Skeletal muscle tissue (tissue), 4 donors: ENCODE measurements around the gene KCNJ14. TPM values are rescaled to one million over a fixed set of nuclear protein-coding genes. Genes with fewer than 3 reads are reported as not detected.

Source experiments
- H3K27ac ChIP-seq: one replicate; pipeline ENCODE4 v1.7.0; 2013; ENCODE audit warnings: mild to moderate bottlenecking, low read depth, low read length, inconsistent platforms
- H3K27me3 ChIP-seq, 3 donors: one replicate each; pipeline ENCODE4 v1.7.0; 2013; ENCODE audit warnings: low read length in 3 of 3; ENCODE audit not compliant: control insufficient read depth in 3 of 3, insufficient read depth in 3 of 3
- H3K36me3 ChIP-seq, 3 donors: one replicate each; pipeline ENCODE4 v1.7.0; 2013; ENCODE audit warnings: low read length in 3 of 3; ENCODE audit not compliant: control insufficient read depth in 3 of 3, insufficient read depth in 3 of 3
- H3K4me1 ChIP-seq, 3 donors: one replicate each; pipeline ENCODE4 v1.7.0; 2013; ENCODE audit warnings: low read length in 3 of 3, mild to moderate bottlenecking in 3 of 3; ENCODE audit not compliant: control insufficient read depth in 3 of 3, insufficient read depth in 3 of 3
- H3K4me3 ChIP-seq, 3 donors: one replicate each; pipeline ENCODE4 v1.7.0; 2013; ENCODE audit warnings: low read length in 3 of 3
- H3K9ac ChIP-seq, 3 donors: one replicate each; pipeline ENCODE4 v1.7.0; 2013; ENCODE audit warnings: low read length in 3 of 3, mild to moderate bottlenecking in 3 of 3, moderate library complexity in 2 of 3, low read depth in 1 of 3
- H3K9me3 ChIP-seq, 3 donors: one replicate each; pipeline ENCODE4 v1.7.0; 2013; ENCODE audit warnings: low read length in 3 of 3; ENCODE audit not compliant: control insufficient read depth in 3 of 3
- total RNA-seq: library from RNA; depleted of rRNA; stranded (reverse); fragments of >200 nt; gene quantifications from one replicate; pipeline ENCODE4 v1.2.3, GENCODE V29; 2014
- donor health status: Osteomylitis.

KCNJ14 gene
- total RNA-seq, 1 donor from 2014 or later: 1.0 TPM

DNA sequence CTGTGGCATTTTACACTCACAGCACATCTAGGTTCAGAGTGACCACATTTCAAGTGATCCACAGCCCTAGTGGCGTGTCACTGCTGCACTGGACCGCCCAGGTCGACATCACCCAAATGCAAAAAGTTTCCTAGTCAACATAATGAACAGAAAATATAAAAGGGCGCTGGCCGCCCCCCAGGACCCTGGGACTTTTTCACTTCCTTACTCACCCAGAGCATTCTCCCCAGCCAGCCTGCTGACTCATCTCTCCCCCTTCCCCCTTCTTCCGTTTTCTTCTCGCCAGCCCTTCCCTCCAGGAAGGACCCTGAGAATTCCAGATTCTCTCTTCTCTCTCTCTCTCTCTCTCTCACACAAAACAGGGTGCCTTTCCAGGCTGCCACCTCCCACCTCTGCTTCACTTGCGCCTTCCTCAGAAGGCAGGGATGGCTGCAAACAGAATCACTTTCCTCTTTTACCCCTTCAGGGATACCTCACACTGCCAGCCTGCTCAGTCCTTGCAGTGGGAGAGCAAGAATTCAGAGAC is 30.6 kb upstream of the KCNJ14 start:
- Histone ChIP-seq H3K27ac (no peak overlapping the region), H3K36me3 (no peaks in the 10 kb centered on the region), H3K9ac (no peak overlapping the region), H3K4me3 (no peak overlapping the region), H3K27me3 (no peaks in the 10 kb centered on the region), H3K9me3 (no peaks in the 10 kb centered on the region), H3K4me1 (no peaks in the 10 kb centered on the region)

DNA sequence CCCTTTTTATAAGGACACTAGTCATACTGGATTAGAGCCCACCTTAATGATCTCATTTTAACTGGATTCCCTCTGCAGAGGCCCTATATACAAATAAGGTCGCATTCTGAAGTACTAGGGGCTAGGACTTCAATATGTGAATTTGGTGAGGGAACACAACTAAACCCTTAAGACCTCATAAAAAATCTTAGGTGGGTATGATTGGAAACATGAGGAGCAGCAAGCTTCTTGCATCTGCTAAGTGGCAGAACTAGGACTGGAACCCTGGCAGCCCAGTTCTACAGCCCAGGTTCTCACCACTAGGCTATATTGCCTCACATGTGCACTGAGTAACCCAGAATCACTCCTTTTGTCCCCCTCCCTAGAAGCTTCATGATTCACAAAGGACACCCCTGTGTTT is 26.7 kb upstream of the KCNJ14 start:
- Histone ChIP-seq H3K4me1 (no peaks in the 10 kb centered on the region), H3K27me3 (no peaks in the 10 kb centered on the region)

GRCh38 chr19:48433337-48433736 is 22.0 kb upstream of the KCNJ14 start:
- Histone ChIP-seq H3K27ac (no peak overlapping the region), H3K9me3 (no peaks in the 10 kb centered on the region), H3K27me3 (peaks cover 6 to 9% (median 6%) of the 10 kb centered on the region in 3 donors), H3K9ac (no peak overlapping the region), H3K36me3 (no peaks in the 10 kb centered on the region), H3K4me3 (no peak overlapping the region), H3K4me1 (no peaks in the 10 kb centered on the region)

More for the DNA sequence above, 26.7 kb upstream of the KCNJ14 start:
- no peak overlapping the region for H3K9ac ChIP-seq
- H3K9me3 ChIP-seq: no peaks in the 10 kb centered on the region
- no peak overlapping the region for H3K4me3 ChIP-seq
- no peaks in the 10 kb centered on the region for H3K36me3 ChIP-seq
- H3K27ac ChIP-seq: no peak overlapping the region

DNA sequence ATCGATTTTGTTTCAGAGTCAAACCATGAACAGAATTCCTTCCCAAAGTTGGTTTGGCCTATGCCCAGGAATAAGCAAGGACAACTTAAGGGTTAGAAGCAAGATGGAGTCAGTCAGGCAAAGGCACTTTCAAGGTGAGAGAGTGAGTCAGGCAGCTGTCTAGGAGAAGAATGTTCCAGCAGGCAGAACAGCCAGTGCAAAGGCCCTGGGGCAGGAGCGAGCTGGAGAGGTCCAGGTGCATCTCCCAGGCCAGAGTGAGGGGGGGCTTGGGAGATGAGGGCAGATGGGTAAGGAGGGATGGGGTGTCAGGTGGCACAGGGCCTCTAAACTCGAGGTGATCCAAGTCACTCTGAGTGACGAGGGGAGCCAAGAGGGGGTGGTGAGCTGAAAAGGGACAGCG is 18.8 kb upstream of the KCNJ14 start:
- Histone ChIP-seq H3K4me1 (no peaks in the 10 kb centered on the region), H3K4me3 (no peak overlapping the region), H3K36me3 (no peaks in the 10 kb centered on the region), H3K27ac (no peak overlapping the region), H3K27me3 (peaks cover 10 to 13% (median 11%) of the 10 kb centered on the region in 3 donors), H3K9ac (no peak overlapping the region), H3K9me3 (no peaks in the 10 kb centered on the region)

DNA sequence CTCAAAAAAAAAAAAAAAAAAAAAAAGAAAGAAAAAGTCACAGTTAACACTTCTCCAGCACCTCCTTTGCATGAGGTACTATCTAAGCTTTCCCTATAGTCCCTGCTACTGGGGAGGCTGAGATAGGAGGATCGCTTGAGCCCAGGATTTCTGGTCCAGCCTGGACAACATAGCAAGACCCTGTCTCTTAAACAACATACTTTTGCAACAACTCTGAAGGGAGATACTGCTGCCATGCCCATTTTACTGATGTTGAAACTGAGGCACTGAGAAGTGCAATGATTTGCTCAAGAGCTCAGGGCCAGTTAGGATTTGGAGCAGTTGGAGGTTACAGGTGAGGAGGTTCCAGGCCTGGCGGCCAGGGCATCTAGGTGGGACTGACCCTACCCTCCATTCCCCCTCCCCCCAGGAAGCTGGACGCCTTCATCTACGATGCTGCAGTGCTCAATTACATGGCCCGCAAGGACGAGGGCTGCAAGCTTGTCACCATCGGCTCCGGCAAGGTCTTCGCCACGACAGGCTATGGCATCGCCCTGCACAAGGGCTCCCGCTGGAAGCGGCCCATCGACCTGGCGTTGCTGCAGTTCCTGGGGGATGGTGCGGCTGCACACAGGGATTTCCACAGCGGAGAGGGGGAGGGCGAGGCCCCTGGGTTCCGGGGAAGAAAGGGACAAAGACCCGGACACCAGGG is 13.9 kb upstream of the KCNJ14 start:
- Histone ChIP-seq H3K36me3 (peaks cover 0 to 2% (median 1%) of the 10 kb centered on the region in 3 donors), H3K9ac (no peak overlapping the region), H3K4me1 (peaks cover 18 to 28% (median 18%) of the 10 kb centered on the region in 3 donors), H3K27ac (no peak overlapping the region), H3K4me3 (no peak overlapping the region), H3K9me3 (no peaks in the 10 kb centered on the region), H3K27me3 (peaks cover 22 to 30% (median 25%) of the 10 kb centered on the region in 3 donors)

DNA sequence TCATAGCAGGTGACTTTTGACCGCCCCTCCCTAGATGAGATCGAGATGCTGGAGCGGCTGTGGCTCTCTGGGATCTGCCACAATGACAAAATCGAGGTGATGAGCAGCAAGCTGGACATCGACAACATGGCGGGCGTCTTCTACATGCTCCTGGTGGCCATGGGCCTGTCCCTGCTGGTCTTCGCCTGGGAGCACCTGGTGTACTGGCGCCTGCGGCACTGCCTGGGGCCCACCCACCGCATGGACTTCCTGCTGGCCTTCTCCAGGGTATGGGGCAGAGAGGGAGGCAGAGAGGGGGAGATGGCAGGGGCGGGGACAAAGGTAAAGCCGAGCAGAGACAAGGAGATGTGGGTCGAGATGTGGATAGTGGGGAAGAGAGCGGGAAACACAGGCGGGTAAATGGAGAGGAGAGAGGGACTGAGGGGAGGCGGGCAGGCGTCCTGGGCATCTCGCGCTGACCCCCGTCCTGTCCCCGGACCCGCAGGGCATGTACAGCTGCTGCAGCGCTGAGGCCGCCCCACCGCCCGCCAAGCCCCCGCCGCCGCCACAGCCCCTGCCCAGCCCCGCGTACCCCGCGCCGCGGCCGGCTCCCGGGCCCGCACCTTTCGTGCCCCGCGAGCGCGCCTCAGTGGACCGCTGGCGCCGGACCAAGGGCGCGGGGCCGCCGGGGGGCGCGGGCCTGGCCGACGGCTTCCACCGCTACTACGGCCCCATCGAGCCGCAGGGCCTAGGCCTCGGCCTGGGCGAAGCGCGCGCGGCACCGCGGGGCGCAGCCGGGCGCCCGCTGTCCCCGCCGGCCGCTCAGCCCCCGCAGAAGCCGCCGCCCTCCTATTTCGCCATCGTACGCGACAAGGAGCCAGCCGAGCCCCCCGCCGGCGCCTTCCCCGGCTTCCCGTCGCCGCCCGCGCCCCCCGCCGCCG is 13.0 kb upstream of the KCNJ14 start:
- Histone ChIP-seq H3K9me3 (no peaks in the 10 kb centered on the region), H3K4me3 (no peak overlapping the region), H3K9ac (no peak overlapping the region), H3K27ac (no peak overlapping the region), H3K4me1 (peaks cover 20 to 31% (median 20%) of the 10 kb centered on the region in 3 donors), H3K27me3 (peaks cover 20 to 28% (median 22%) of the 10 kb centered on the region in 3 donors), H3K36me3 (peaks cover 2 to 4% (median 3%) of the 10 kb centered on the region in 3 donors)

GRCh38 chr19:48443256-48443655 is 12.1 kb upstream of the KCNJ14 start:
- Histone ChIP-seq H3K9ac (no peak overlapping the region), H3K4me1 (peaks cover 20 to 33% (median 20%) of the 10 kb centered on the region in 3 donors), H3K36me3 (peaks cover 7 to 10% (median 9%) of the 10 kb centered on the region in 3 donors), H3K9me3 (no peaks in the 10 kb centered on the region), H3K4me3 (no peak overlapping the region), H3K27me3 (peaks cover 20 to 28% (median 22%) of the 10 kb centered on the region in 3 donors), H3K27ac (no peak overlapping the region)

GRCh38 chr19:48443731-48444128 is 11.6 kb upstream of the KCNJ14 start:
- no peak overlapping the region for H3K4me3 ChIP-seq
- peaks cover 20 to 38% (median 20%) of the 10 kb centered on the region in 3 donors for H3K4me1 ChIP-seq
- H3K9me3 ChIP-seq: no peaks in the 10 kb centered on the region
- peaks cover 20 to 28% (median 22%) of the 10 kb centered on the region in 3 donors for H3K27me3 ChIP-seq
- no peak overlapping the region for H3K9ac ChIP-seq
- no peak overlapping the region for H3K27ac ChIP-seq
- H3K36me3 ChIP-seq: peaks cover 9 to 15% (median 14%) of the 10 kb centered on the region in 3 donors

GRCh38 chr19:48444129-48444935 is 11.0 kb upstream of the KCNJ14 start:
- Histone ChIP-seq H3K9ac (peak overlapping the region in 2 of 3 donors; percentile 51 to 93), H3K27me3 (peaks cover 20 to 28% (median 22%) of the 10 kb centered on the region in 3 donors), H3K4me1 (peaks cover 20 to 38% (median 20%) of the 10 kb centered on the region in 3 donors), H3K36me3 (peaks cover 12 to 16% (median 16%) of the 10 kb centered on the region in 3 donors), H3K4me3 (peak overlapping the region; percentile 96 to 99 (median 97)), H3K27ac (no peak overlapping the region), H3K9me3 (no peaks in the 10 kb centered on the region)
